ENCODE data around the gene AURKA.
A peak's percentile ranks its signal among the peaks of the same experiment; 100 is the strongest.

The AURKA gene

GRCh38 chr20:56395166-56395565 is 3.2 kb upstream of the AURKA start:
- Histone ChIP-seq H3K27me3 (ENCODE audit: insufficient read depth, low read length, poor library complexity, severe bottlenecking) (peaks cover 4% of the 10 kb centered on the region), H3K4me3 (ENCODE audit: low read length, poor library complexity, severe bottlenecking) (peak overlapping the region; percentile 98), H3K4me1 (ENCODE audit: insufficient read depth, low read length, poor library complexity, severe bottlenecking) (peaks cover 33% of the 10 kb centered on the region), H3K4me2 (ENCODE audit: low read depth, low read length, poor library complexity, severe bottlenecking) (peak overlapping the region; percentile 96), H3K9me2 (replicated peaks; ENCODE audit: low read depth, low read length) (no peaks in the 10 kb centered on the region), H3K79me2 (ENCODE audit: insufficient read depth, low read length) (peaks cover 66% of the 10 kb centered on the region), H4K20me1 (ENCODE audit: insufficient read depth, low read length, poor library complexity, severe bottlenecking) (peaks cover 46% of the 10 kb centered on the region), H3K9ac (ENCODE audit: low read depth, low read length, poor library complexity, severe bottlenecking) (peak overlapping the region; percentile 99), H3K9me3 (ENCODE audit: insufficient read depth, low read depth, low read length) (no peaks in the 10 kb centered on the region), H2AFZ (ENCODE audit: low read length) (no peak overlapping the region), H3K36me3 (ENCODE audit: insufficient read depth, low read length) (peaks cover 47% of the 10 kb centered on the region; the same call in 1 of the 2 replicates), H3F3A (ENCODE audit: low read depth) (no peaks in the 10 kb centered on the region)
- TF ChIP-seq EZH2phosphoT487 (IDR thresholded peaks at IDR 0.05; ENCODE audit: borderline replicate concordance) = no peak
- TF ChIP-seq, protein P1, sequence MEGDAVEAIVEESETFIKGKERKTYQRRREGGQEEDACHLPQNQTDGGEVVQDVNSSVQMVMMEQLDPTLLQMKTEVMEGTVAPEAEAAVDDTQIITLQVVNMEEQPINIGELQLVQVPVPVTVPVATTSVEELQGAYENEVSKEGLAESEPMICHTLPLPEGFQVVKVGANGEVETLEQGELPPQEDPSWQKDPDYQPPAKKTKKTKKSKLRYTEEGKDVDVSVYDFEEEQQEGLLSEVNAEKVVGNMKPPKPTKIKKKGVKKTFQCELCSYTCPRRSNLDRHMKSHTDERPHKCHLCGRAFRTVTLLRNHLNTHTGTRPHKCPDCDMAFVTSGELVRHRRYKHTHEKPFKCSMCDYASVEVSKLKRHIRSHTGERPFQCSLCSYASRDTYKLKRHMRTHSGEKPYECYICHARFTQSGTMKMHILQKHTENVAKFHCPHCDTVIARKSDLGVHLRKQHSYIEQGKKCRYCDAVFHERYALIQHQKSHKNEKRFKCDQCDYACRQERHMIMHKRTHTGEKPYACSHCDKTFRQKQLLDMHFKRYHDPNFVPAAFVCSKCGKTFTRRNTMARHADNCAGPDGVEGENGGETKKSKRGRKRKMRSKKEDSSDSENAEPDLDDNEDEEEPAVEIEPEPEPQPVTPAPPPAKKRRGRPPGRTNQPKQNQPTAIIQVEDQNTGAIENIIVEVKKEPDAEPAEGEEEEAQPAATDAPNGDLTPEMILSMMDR (conservative IDR thresholded peaks at IDR 0.05; ENCODE audit: low read length) = no peak

GRCh38 chr20:56393653-56394052 is 1.6 kb upstream of the AURKA start:
- Histone ChIP-seq H4K20me1 (ENCODE audit: insufficient read depth, low read length, poor library complexity, severe bottlenecking) (peaks cover 43% of the 10 kb centered on the region), H3K4me3 (ENCODE audit: low read length, poor library complexity, severe bottlenecking) (peak overlapping the region; percentile 98), H3K27me3 (ENCODE audit: insufficient read depth, low read length, poor library complexity, severe bottlenecking) (peaks cover 4% of the 10 kb centered on the region), H3K4me2 (ENCODE audit: low read depth, low read length, poor library complexity, severe bottlenecking) (peak overlapping the region; percentile 96), H3K9me2 (replicated peaks; ENCODE audit: low read depth, low read length) (no peaks in the 10 kb centered on the region), H3K9me3 (ENCODE audit: insufficient read depth, low read depth, low read length) (no peaks in the 10 kb centered on the region), H3K79me2 (ENCODE audit: insufficient read depth, low read length) (peaks cover 80% of the 10 kb centered on the region), H3K4me1 (ENCODE audit: insufficient read depth, low read length, poor library complexity, severe bottlenecking) (peaks cover 47% of the 10 kb centered on the region), H3F3A (ENCODE audit: low read depth) (no peaks in the 10 kb centered on the region), H3K36me3 (ENCODE audit: insufficient read depth, low read length) (peaks cover 38% of the 10 kb centered on the region; the same call in 1 of the 2 replicates), H3K9ac (ENCODE audit: low read depth, low read length, poor library complexity, severe bottlenecking) (peak overlapping the region; percentile 99), H2AFZ (ENCODE audit: low read length) (no peak overlapping the region)
- no peak for TF ChIP-seq EZH2phosphoT487 (IDR thresholded peaks at IDR 0.05; ENCODE audit: borderline replicate concordance)
- TF ChIP-seq, protein P1 (conservative IDR thresholded peaks at IDR 0.05; ENCODE audit: low read length) = no peak

DNA sequence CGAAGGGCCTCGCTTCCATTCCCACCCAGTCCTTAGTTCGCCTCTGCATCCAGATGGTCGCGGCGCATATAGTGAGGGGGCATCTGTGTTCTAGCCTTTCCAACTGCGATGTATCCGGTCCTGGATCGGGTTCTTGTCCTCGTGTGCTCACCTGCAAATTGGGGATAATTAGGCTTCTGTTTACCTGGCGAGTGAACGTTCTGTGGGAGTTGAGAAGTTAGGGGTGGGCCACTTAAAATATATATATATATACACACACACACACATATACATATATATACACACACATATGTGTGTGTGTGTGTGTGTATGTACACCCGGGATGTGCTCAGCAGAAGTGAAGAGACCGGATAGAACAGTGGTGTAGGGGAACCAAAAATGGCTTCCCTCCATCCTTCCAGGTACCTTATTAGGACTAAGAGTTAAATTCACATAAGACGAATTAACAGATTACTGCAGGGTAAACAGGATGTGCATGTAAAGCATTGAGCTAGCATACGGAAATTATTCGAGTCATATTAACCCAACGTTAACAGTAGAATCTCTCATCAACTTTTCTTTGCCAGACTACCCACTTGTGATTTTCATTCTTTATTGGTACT is 967 bp upstream of the AURKA start:
- Histone ChIP-seq H3K36me3 (ENCODE audit: insufficient read depth, low read length) (peaks cover 35% of the 10 kb centered on the region; the same call in 1 of the 2 replicates), H3K27me3 (ENCODE audit: insufficient read depth, low read length, poor library complexity, severe bottlenecking) (peaks cover 4% of the 10 kb centered on the region), H3K9ac (ENCODE audit: low read depth, low read length, poor library complexity, severe bottlenecking) (peak overlapping the region; percentile 99), H3K4me2 (ENCODE audit: low read depth, low read length, poor library complexity, severe bottlenecking) (peak overlapping the region; percentile 96), H3F3A (ENCODE audit: low read depth) (no peaks in the 10 kb centered on the region), H2AFZ (ENCODE audit: low read length) (peak overlapping the region; percentile 96), H3K9me2 (replicated peaks; ENCODE audit: low read depth, low read length) (no peaks in the 10 kb centered on the region), H3K9me3 (ENCODE audit: insufficient read depth, low read depth, low read length) (no peaks in the 10 kb centered on the region), H4K20me1 (ENCODE audit: insufficient read depth, low read length, poor library complexity, severe bottlenecking) (peaks cover 47% of the 10 kb centered on the region), H3K4me3 (ENCODE audit: low read length, poor library complexity, severe bottlenecking) (peak overlapping the region; percentile 98), H3K79me2 (ENCODE audit: insufficient read depth, low read length) (peaks cover 87% of the 10 kb centered on the region), H3K4me1 (ENCODE audit: insufficient read depth, low read length, poor library complexity, severe bottlenecking) (peaks cover 50% of the 10 kb centered on the region)
- TF ChIP-seq, protein P1 (conservative IDR thresholded peaks at IDR 0.05; ENCODE audit: low read length) = no peak
- TF ChIP-seq EZH2phosphoT487 (IDR thresholded peaks at IDR 0.05; ENCODE audit: borderline replicate concordance) = no peak

All from Loucy (cell line).